Measurements from ENCODE around the gene GNB1L.
"Not testable (repeated sequence)": the region's sequence is repeated elsewhere in the genome, so short reads cannot be mapped to it uniquely, and the experiment has no call there.

GNB1L gene

GRCh38 chr22:19784384-19785175 lies 70.1 kb downstream of the GNB1L start:
- DNase-seq (ENCODE audit: extremely low read depth, insufficient read length): no peak
- Histone ChIP-seq H3K36me3 (ENCODE audit: control insufficient read depth, insufficient read depth, low read length) (no peaks in the 10 kb centered on the region; the same call in 1 of the 2 replicates), H3K27me3 (replicated peaks; ENCODE audit: control insufficient read depth, insufficient read depth, low read length) (no peaks in the 10 kb centered on the region), H3K4me3 (replicated peaks; ENCODE audit: low read depth, low read length) (no peak overlapping the region)
- no peak for TF ChIP-seq CTCF (IDR thresholded peaks at IDR 0.05; ENCODE audit: insufficient read depth, low read length, poor library complexity, severe bottlenecking)

GRCh38 chr22:19783586-19784383 lies 70.9 kb downstream of the GNB1L start:
- DNase-seq (ENCODE audit: extremely low read depth, insufficient read length): no peak
- H3K27me3 ChIP-seq (replicated peaks; ENCODE audit: control insufficient read depth, insufficient read depth, low read length): no peaks in the 10 kb centered on the region
- H3K4me3 ChIP-seq (replicated peaks; ENCODE audit: low read depth, low read length): no peak overlapping the region
- H3K36me3 ChIP-seq (ENCODE audit: control insufficient read depth, insufficient read depth, low read length): no peaks in the 10 kb centered on the region; the same call in 1 of the 2 replicates
- no peak for TF ChIP-seq CTCF (IDR thresholded peaks at IDR 0.05; ENCODE audit: insufficient read depth, low read length, poor library complexity, severe bottlenecking)

- no peak for DNase-seq (ENCODE audit: extremely low read depth, insufficient read length)
- TF ChIP-seq CTCF (IDR thresholded peaks at IDR 0.05; ENCODE audit: insufficient read depth, low read length, poor library complexity, severe bottlenecking): no peak
- no peak overlapping the region for H3K4me3 ChIP-seq (replicated peaks; ENCODE audit: low read depth, low read length)
These were observed 72.1 kb downstream of the GNB1L start for GRCh38 chr22:19782533-19782932.

GRCh38 chr22:19779685-19780268 lies 74.9 kb downstream of the GNB1L start:
- no peaks in the 10 kb centered on the region for H3K36me3 ChIP-seq (ENCODE audit: control insufficient read depth, insufficient read depth, low read length)
- no peak for TF ChIP-seq CTCF (IDR thresholded peaks at IDR 0.05; ENCODE audit: insufficient read depth, low read length, poor library complexity, severe bottlenecking)
- H3K4me3 ChIP-seq (replicated peaks; ENCODE audit: low read depth, low read length): no peak overlapping the region
- no peak for DNase-seq (ENCODE audit: extremely low read depth, insufficient read length)
- H3K27me3 ChIP-seq (replicated peaks; ENCODE audit: control insufficient read depth, insufficient read depth, low read length): no peaks in the 10 kb centered on the region

More at GRCh38 chr22:19782533-19782932, 72.1 kb downstream of the GNB1L start:
- Histone ChIP-seq H3K27me3 (replicated peaks; ENCODE audit: control insufficient read depth, insufficient read depth, low read length) (no peaks in the 10 kb centered on the region), H3K36me3 (ENCODE audit: control insufficient read depth, insufficient read depth, low read length) (no peaks in the 10 kb centered on the region)

GRCh38 chr22:19779011-19779421 lies 75.7 kb downstream of the GNB1L start:
- Histone ChIP-seq H3K36me3 (ENCODE audit: control insufficient read depth, insufficient read depth, low read length) (no peaks in the 10 kb centered on the region), H3K4me3 (replicated peaks; ENCODE audit: low read depth, low read length) (no peak overlapping the region), H3K27me3 (replicated peaks; ENCODE audit: control insufficient read depth, insufficient read depth, low read length) (no peaks in the 10 kb centered on the region)
- no peak for DNase-seq (ENCODE audit: extremely low read depth, insufficient read length)
- TF ChIP-seq CTCF (IDR thresholded peaks at IDR 0.05; ENCODE audit: insufficient read depth, low read length, poor library complexity, severe bottlenecking): no peak

- DNase-seq (ENCODE audit: extremely low read depth, insufficient read length); H3K36me3 ChIP-seq (ENCODE audit: control insufficient read depth, insufficient read depth, low read length); H3K27me3 ChIP-seq (replicated peaks; ENCODE audit: control insufficient read depth, insufficient read depth, low read length); H3K4me3 ChIP-seq (replicated peaks; ENCODE audit: low read depth, low read length): not testable (repeated sequence)
These were observed 77.5 kb downstream of the GNB1L start for GRCh38 chr22:19777192-19777591.
